ENCODE results near the gene OSBPL8. TPM values are rescaled to one million over a fixed set of nuclear protein-coding genes. Genes with fewer than 3 reads are reported as not detected.

OSBPL8 gene
- total and polyA plus RNA-seq, 9 of the 15 experiments (the other 6 are each of a cell fraction or from before 2014, with no cell fraction given) = 17.4 to 82.7 (median 42.8) TPM

- TF ChIP-seq HDAC1 (IDR thresholded peaks at IDR 0.05) (peak in 1 of 2 experiments; percentile 40; a peak in 1 of 4 replicates), SOX6 (IDR thresholded peaks at IDR 0.05) (0 out of 2 replicates have a peak, but pooled peaks have one; percentile 12), MEIS2 (IDR thresholded peaks at IDR 0.05; ENCODE audit: partially characterized antibody) (peak; percentile 51), YY1 (IDR thresholded peaks at IDR 0.05; ENCODE audit: borderline replicate concordance in 1 of 3, control insufficient read depth in 1 of 3, extremely low read depth in 1 of 3, insufficient read depth in 3 of 3, insufficient read length in 1 of 3, insufficient replicate concordance in 2 of 3, low read depth in 1 of 3, low read length in 2 of 3) (peak in 2 of 3 experiments; percentile 15 to 29), RBFOX2 (IDR thresholded peaks at IDR 0.05; ENCODE audit: low read depth, low read length) (peak; percentile 53), EP400 (IDR thresholded peaks at IDR 0.05) (peak; percentile 50; the same call in 1 of the 2 replicates), TAF9B (IDR thresholded peaks at IDR 0.05; ENCODE audit: partially characterized antibody) (peak; percentile 53), SMARCE1 (IDR thresholded peaks at IDR 0.05) (0 out of 2 replicates have a peak, but pooled peaks have one; percentile 30), ARID1B (IDR thresholded peaks at IDR 0.05) (peak; percentile 22; the same call in 1 of the 2 replicates)
Measured at GRCh38 chr12:76319595-76320319, 239.8 kb downstream of the OSBPL8 start (continued).
